Lower leg skin (tissue), 3 donors: ENCODE data around the gene RHOU.

ENCODE experiments used
- CTCF ChIP-seq, 3 donors: fragments of 450-650 bp; IDR thresholded peaks; one replicate each; pipeline ENCODE4 v1.5.1; 2016; ENCODE audit warnings: antibody characterized with exemption in 3 of 3, mild to moderate bottlenecking in 3 of 3, moderate library complexity in 2 of 3
- POLR2A ChIP-seq, 2 donors: fragments of 450-650 bp; IDR thresholded peaks; one replicate each; pipeline ENCODE4 v1.6.1; 2016 to 2017; ENCODE audit warnings: antibody characterized with exemption in 2 of 2, mild to moderate bottlenecking in 1 of 2, moderate library complexity in 1 of 2

GRCh38 chr1:228755800-228756199, 20.5 kb downstream of the RHOU start:
- no peak for TF ChIP-seq CTCF (IDR thresholded peaks at IDR 0.05)
- TF ChIP-seq POLR2A (IDR thresholded peaks at IDR 0.05): no peak
